ENCODE measurements around the gene ESRRA.

GRCh38 chr11:64312947-64313346, 7.6 kb downstream of the ESRRA start:
- TF ChIP-seq, protein P1, sequence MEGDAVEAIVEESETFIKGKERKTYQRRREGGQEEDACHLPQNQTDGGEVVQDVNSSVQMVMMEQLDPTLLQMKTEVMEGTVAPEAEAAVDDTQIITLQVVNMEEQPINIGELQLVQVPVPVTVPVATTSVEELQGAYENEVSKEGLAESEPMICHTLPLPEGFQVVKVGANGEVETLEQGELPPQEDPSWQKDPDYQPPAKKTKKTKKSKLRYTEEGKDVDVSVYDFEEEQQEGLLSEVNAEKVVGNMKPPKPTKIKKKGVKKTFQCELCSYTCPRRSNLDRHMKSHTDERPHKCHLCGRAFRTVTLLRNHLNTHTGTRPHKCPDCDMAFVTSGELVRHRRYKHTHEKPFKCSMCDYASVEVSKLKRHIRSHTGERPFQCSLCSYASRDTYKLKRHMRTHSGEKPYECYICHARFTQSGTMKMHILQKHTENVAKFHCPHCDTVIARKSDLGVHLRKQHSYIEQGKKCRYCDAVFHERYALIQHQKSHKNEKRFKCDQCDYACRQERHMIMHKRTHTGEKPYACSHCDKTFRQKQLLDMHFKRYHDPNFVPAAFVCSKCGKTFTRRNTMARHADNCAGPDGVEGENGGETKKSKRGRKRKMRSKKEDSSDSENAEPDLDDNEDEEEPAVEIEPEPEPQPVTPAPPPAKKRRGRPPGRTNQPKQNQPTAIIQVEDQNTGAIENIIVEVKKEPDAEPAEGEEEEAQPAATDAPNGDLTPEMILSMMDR (optimal IDR thresholded peaks at IDR 0.05 in 1 of 3, IDR thresholded peaks at IDR 0.05 in 1 of 3, conservative IDR thresholded peaks at IDR 0.05 in 1 of 3; ENCODE audit: extremely low read depth in 1 of 3, insufficient read depth in 2 of 3, low read length in 3 of 3) = no peak
- no peak for TF ChIP-seq EZH2 (IDR thresholded peaks at IDR 0.05; ENCODE audit: low read length)
